NT2/D1 (cell line): ENCODE measurements around the gene D2HGDH.

ENCODE experiments used
- SUZ12 ChIP-seq: IDR thresholded peaks from 2 replicates; pipeline ENCODE4 v1.6.1; 2011; ENCODE audit not compliant: insufficient read length, insufficient read depth; ENCODE audit errors: extremely low read depth
- ZNF274 ChIP-seq: IDR thresholded peaks from 2 replicates; pipeline ENCODE4 v1.6.1; 2011; ENCODE audit warnings: mild to moderate bottlenecking, low read depth, low read length

DNA sequence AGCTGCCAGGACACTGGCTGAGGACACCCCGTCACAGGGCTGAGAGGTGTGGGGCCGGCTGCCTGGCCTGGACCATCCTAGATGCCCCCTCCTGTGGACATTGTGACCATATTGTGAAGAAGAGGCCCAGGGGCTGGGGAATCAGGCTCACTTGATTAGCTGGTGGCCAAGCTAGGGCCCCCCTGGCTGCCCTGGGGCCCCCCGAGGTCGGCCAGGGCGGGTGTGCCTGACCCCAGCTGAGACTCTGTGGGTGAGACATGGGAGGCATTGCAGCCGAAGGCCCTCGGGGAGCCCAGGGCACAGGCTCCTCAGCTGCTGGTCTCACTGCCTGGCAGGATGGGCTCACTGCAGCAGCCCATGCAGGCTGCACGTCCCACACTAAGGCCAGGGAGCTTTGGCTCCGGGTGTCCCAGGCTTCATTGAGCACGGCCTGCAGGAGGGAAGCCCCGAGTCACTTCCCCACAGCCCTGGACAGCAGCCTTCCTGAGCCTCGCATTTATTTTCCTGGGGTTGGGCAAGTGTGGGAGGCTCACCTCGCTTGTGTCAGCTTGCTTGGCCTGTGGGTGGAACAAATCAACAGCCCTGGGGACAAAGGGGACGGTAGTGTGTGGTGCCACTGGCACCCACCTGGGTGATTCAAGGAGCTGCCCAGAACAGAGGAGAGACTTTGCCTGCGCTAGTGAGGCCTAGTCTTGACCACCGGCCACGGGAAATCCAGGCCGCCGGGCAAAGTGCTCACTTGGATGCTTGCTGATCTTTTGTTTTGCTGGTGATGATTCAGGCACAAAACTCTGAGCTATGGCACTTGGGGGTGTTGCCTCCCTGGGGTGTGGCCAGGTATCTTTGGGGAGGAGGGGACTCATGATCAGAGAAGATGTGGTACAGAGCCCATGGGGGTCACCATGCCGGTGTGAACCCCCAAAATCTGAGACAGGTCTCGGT lies 43.5 kb downstream of the D2HGDH start:
- no peak for TF ChIP-seq SUZ12
- no peak for TF ChIP-seq ZNF274
